ENCODE measurements around the gene SRC.

- TF ChIP-seq POLR2A (IDR thresholded peaks at IDR 0.05) (no peak), CTCF (IDR thresholded peaks at IDR 0.05) (no peak), EP300 (IDR thresholded peaks at IDR 0.05) (no peak)
Measured at GRCh38 chr20:37336369-37337207, 9.4 kb upstream of the SRC start.

Measured in gastroesophageal sphincter (tissue), 3 donors.